ENCODE results near the gene MMP17. TPM values are rescaled to one million over a fixed set of nuclear protein-coding genes. Genes with fewer than 3 reads are reported as not detected.
A peak's percentile ranks its signal among the peaks of the same experiment; 100 is the strongest.

MMP17 gene
- total and polyA plus RNA-seq, 10 of the 15 experiments (the other 5 are each of a cell fraction or from before 2014, with no cell fraction given), result 0.11 to 0.28 (median 0.23) TPM; not detected in 7

DNA sequence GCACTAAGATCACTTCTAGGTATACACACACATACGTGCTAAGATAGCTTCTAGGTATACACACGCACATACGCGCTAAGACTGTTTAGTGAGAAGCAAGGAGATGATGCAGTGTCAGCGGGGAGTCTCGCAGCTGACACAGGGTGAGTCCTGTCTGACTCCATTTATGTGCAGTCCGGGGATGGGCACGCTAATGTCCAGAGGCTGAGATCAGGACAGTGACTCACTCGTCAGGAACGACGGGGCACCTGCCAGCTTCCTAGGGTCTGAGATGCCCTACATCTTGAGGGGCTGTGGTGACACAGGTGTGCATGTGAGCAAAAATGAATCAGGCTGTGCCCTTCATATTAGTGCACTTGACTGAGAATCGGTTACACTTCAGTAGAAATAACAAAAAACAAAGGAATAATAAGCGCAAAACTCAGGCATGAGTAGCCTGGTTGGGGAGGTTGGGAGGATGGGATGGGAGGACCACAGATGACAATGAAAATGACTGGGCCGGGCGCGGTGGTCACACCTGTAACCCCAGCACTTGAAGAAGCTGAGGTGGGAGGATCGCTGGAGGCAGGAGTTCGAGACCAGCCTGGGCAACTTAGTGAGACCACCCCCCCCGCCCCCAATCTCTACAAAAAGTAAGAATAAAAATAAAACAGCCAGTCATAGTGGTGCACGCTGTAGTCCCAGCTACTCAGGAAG lies 37.1 kb downstream of the MMP17 start:
- TF ChIP-seq NFIC (IDR thresholded peaks at IDR 0.05; ENCODE audit: low read depth, low read length), result 0 out of 2 replicates have a peak, but pooled peaks have one; percentile 16
- TF ChIP-seq, protein P1, sequence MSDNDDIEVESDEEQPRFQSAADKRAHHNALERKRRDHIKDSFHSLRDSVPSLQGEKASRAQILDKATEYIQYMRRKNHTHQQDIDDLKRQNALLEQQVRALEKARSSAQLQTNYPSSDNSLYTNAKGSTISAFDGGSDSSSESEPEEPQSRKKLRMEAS (IDR thresholded peaks at IDR 0.05; ENCODE audit: low read depth, low read length), result no peak
- TF ChIP-seq BCL11A (IDR thresholded peaks at IDR 0.05; ENCODE audit: low read depth, low read length), result no peak
- no peak for TF ChIP-seq CBX3 (IDR thresholded peaks at IDR 0.05; ENCODE audit: borderline replicate concordance, low read depth)
- TF ChIP-seq ZBTB40 (IDR thresholded peaks at IDR 0.05; ENCODE audit: borderline replicate concordance), result no peak
- WGBS (ENCODE audit: insufficient coverage, insufficient replicate concordance, low lambda C conversion rate, missing lambda C conversion rate), result 73% methylated on average over 20 of the region's 20 CpGs
- in situ Hi-C loops (cut with MboI) (no loop called here), intact Hi-C loops (cut with micrococcal nuclease; ENCODE audit: unreplicated experiment) (no loop called here)
- no TSS peak for BruUV-seq (replicated peaks)
- Histone ChIP-seq H3K27ac (ENCODE audit: control insufficient read depth, insufficient read depth) (no peak overlapping the region), H3K79me2 (ENCODE audit: control insufficient read depth, insufficient read depth, low read length) (no peaks in the 10 kb centered on the region), H3K4me3 (no peak overlapping the region), H3K27me3 (replicated peaks in 1 of 2; ENCODE audit: control insufficient read depth in 2 of 2, insufficient read depth in 2 of 2, low read length in 1 of 2) (no peaks in the 10 kb centered on the region), H3K9ac (ENCODE audit: control insufficient read depth, insufficient read depth, low read length) (no peak overlapping the region), H4K20me1 (ENCODE audit: control insufficient read depth, insufficient read depth) (no peaks in the 10 kb centered on the region), H2AFZ (ENCODE audit: control insufficient read depth, low read depth, low read length) (no peak overlapping the region), H3K36me3 (ENCODE audit: control insufficient read depth in 2 of 2, insufficient read depth in 2 of 2, low read length in 1 of 2) (no peaks in the 10 kb centered on the region), H3K9me3 (replicated peaks; ENCODE audit: control insufficient read depth, insufficient read depth, low read length) (no peaks in the 10 kb centered on the region), H3K4me1 (ENCODE audit: control insufficient read depth, insufficient read depth, low read length) (no peaks in the 10 kb centered on the region), H3K4me2 (ENCODE audit: control insufficient read depth, insufficient read depth) (no peak overlapping the region)
- FAIRE-seq (no peak), ATAC-seq (no peak), DNase-seq (ENCODE audit: low read depth, low spot score) (no peak)
- ChIA-PET POLR2A (no interaction called here), RAD21 (ENCODE audit: unreplicated experiment) (no interaction called here), SMC1A (ENCODE audit: uncharacterized antibody, unreplicated experiment) (no interaction called here), CTCF (no interaction called here)

Data from GM12878 (cell line).